GM12878 (cell line): ENCODE results near the gene KLHDC8A. TPM values are rescaled to one million over a fixed set of nuclear protein-coding genes. Genes with fewer than 3 reads are reported as not detected.

ENCODE experiments used
- BACH1 ChIP-seq: fragments of 450-650 bp; IDR thresholded peaks from 2 replicates; pipeline ENCODE4 v1.6.1; 2017; ENCODE audit warnings: mild to moderate bottlenecking, borderline replicate concordance
- BCL3 ChIP-seq: IDR thresholded peaks from 2 replicates; pipeline ENCODE4 v1.6.1; 2011; ENCODE audit warnings: borderline replicate concordance, low read depth, mild to moderate bottlenecking, moderate library complexity, low read length; ENCODE audit not compliant: insufficient read depth, poor library complexity, severe bottlenecking
- BMI1 ChIP-seq: fragments of 450-650 bp; IDR thresholded peaks from 2 replicates; pipeline ENCODE4 v1.6.1; 2016; ENCODE audit warnings: mild to moderate bottlenecking, moderate library complexity, borderline replicate concordance
- CBX5 ChIP-seq: sonication (generic); IDR thresholded peaks from 2 replicates; pipeline ENCODE4 v1.6.1; 2016; ENCODE audit warnings: low read depth, moderate library complexity, mild to moderate bottlenecking, inconsistent platforms
- E2F4 ChIP-seq: IDR thresholded peaks from 2 replicates; pipeline ENCODE4 v1.6.1; 2012; ENCODE audit warnings: low read depth, low read length, improper control_type of control experiment
- EED ChIP-seq: sonication (generic); IDR thresholded peaks from 2 replicates; pipeline ENCODE4 v1.6.1; 2016; ENCODE audit warnings: antibody characterized with exemption, low read depth
- EZH2 ChIP-seq: IDR thresholded peaks from 2 replicates; pipeline ENCODE4 v1.6.1; 2012; ENCODE audit warnings: low read depth, mild to moderate bottlenecking, control low read depth, inconsistent platforms, low read length, borderline replicate concordance; ENCODE audit not compliant: control insufficient read depth
- FOXM1 ChIP-seq: IDR thresholded peaks from 2 replicates; pipeline ENCODE4 v1.6.1; 2012; ENCODE audit warnings: low read depth, mild to moderate bottlenecking, inconsistent platforms, low read length, moderate library complexity
- HDAC6 ChIP-seq: fragments of 200-600 bp; sonication (generic); IDR thresholded peaks from one replicate; pipeline ENCODE4 v1.8.0; 2017; ENCODE audit warnings: antibody characterized with exemption; ENCODE audit not compliant: unreplicated experiment
- IRF5 ChIP-seq: fragments of 450-650 bp; IDR thresholded peaks from 2 replicates; pipeline ENCODE4 v1.6.1; 2017; ENCODE audit warnings: borderline replicate concordance
- KDM1A ChIP-seq: fragments of 200-600 bp; sonication (generic); IDR thresholded peaks from 2 replicates; pipeline ENCODE4 v1.6.1; 2016; ENCODE audit warnings: borderline replicate concordance
- MTA2 ChIP-seq: fragments of 450-650 bp; IDR thresholded peaks from 2 replicates; pipeline ENCODE4 v1.6.1; 2016; ENCODE audit warnings: low read depth, mild to moderate bottlenecking, moderate library complexity
- NR2C2 ChIP-seq: IDR thresholded peaks from 2 replicates; pipeline ENCODE4 v1.6.1; 2011; ENCODE audit warnings: borderline replicate concordance, low read depth; ENCODE audit not compliant: control insufficient read depth, insufficient read length
- PML ChIP-seq: IDR thresholded peaks from 2 replicates; pipeline ENCODE4 v1.6.1; 2012; ENCODE audit warnings: low read length, inconsistent platforms
- RAD21 ChIP-seq: IDR thresholded peaks from 2 replicates; pipeline ENCODE4 v1.6.1; 2011; ENCODE audit warnings: mild to moderate bottlenecking, low read depth, low read length, moderate library complexity; ENCODE audit not compliant: insufficient read depth
- RELB ChIP-seq: fragments of 450-650 bp; IDR thresholded peaks from 2 replicates; pipeline ENCODE4 v1.6.1; 2017; ENCODE audit warnings: low read depth, mild to moderate bottlenecking, moderate library complexity
- RFX5 ChIP-seq: IDR thresholded peaks from 2 replicates; pipeline ENCODE4 v1.6.1; 2011; ENCODE audit warnings: low read depth, low read length, improper control_type of control experiment
- TCF3 ChIP-seq: IDR thresholded peaks from 2 replicates; pipeline ENCODE4 v1.6.1; 2012; ENCODE audit warnings: low read depth, mild to moderate bottlenecking, low read length, borderline replicate concordance; ENCODE audit not compliant: insufficient read depth
- ZBTB11 ChIP-seq: fragments of 450-650 bp; formaldehyde crosslinking; IDR thresholded peaks from 2 replicates; pipeline ENCODE4 v1.5.0; 2022; ENCODE audit warnings: mild to moderate bottlenecking, missing genetic modification characterization
- ZZZ3 ChIP-seq: IDR thresholded peaks from 2 replicates; pipeline ENCODE4 v1.6.1; 2011; ENCODE audit warnings: low read depth; ENCODE audit not compliant: control insufficient read depth, insufficient read length
- polyA plus RNA-seq, 11 experiments: library from polyadenylated mRNA; depleted of rRNA in 4 of 11; unstranded in 6 of 11; stranded (reverse) in 5 of 11; fragments of >200 nt; fragmentation: Nextera tagmentation in 4 of 11; fragmentation: Illumina TruSeq in 1 of 11; extraction: Ambion mirVana in 4 of 11; extraction: Trizol in 1 of 11; gene quantifications; 1 replicate in 1 of 11; 2 replicates in 10 of 11; pipeline versions ENCODE4 v1.2.1 to v1.2.3, GENCODE V29; 2011 to 2016; ENCODE audit warnings: inconsistent platforms in 2 of 11, missing spikeins in 2 of 11, low read depth in 1 of 11
- total RNA-seq, 4 experiments: library from RNA; depleted of rRNA in 3 of 4; stranded (reverse); fragments of >200 nt in 3 of 4; fragmentation: Illumina TruSeq in 1 of 4; extraction: Trizol in 1 of 4; gene quantifications; 2 replicates each; pipeline versions ENCODE4 v1.2.1 to v1.2.3, GENCODE V29; 2013 to 2021

Gene KLHDC8A
- total and polyA plus RNA-seq, 10 of the 15 experiments (the other 5 are each of a cell fraction or from before 2014, with no cell fraction given): not detected

- TF ChIP-seq TCF3 (peak; percentile 99), ZBTB11 (CRISPR knock-in tag) (no peak), FOXM1 (peak; percentile 99), BCL3 (peak; percentile 93), BMI1 (peak; percentile 88), KDM1A (no peak), ZZZ3 (no peak), PML (peak; percentile 95), E2F4 (no peak), MTA2 (peak; percentile 99), RAD21 (no peak), EED (peak; percentile 99), IRF5 (0 out of 2 replicates have a peak, but pooled peaks have one; percentile 39), RELB (peak; percentile 98), RFX5 (no peak; the same call in 1 of the 2 replicates), HDAC6 (no peak), CBX5 (peak; percentile 87; the same call in 1 of the 2 replicates), EZH2 (peak; percentile 95; the same call in 1 of the 2 replicates), NR2C2 (no peak), BACH1 (peak; percentile 97)
These were observed 68.8 kb downstream of the KLHDC8A start (continued) for GRCh38 chr1:205287767-205288559.
